HG03045 (cell line): Measurements from ENCODE around the gene NINJ1.

Source experiments
- ATAC-seq: cut with Tn5 transposase; IDR thresholded peaks from one replicate; pipeline ENCODE4 v1.9.1; 2021; ENCODE audit warnings: mild to moderate bottlenecking, moderate library complexity; ENCODE audit not compliant: unreplicated experiment

NINJ1 gene

GRCh38 chr9:93134015-93134739 is at the start of gene NINJ1:
NINJ1 (minus strand) TSS chr9:93134251; CDS start chr9:93134217, 34 bp downstream.
- ATAC-seq: peak; percentile 84

GRCh38 chr9:93183131-93183662 is 49.1 kb upstream of the NINJ1 start:
- no peak for ATAC-seq

- ATAC-seq: no peak
Measured at GRCh38 chr9:93182572-93182971, 48.5 kb upstream of the NINJ1 start.

- ATAC-seq: no peak
Measured at GRCh38 chr9:93181672-93182435, 47.8 kb upstream of the NINJ1 start.

- no peak for ATAC-seq
Measured at GRCh38 chr9:93180938-93181337, 46.9 kb upstream of the NINJ1 start.

- no peak for ATAC-seq
Measured at GRCh38 chr9:93178851-93179786, 45.1 kb upstream of the NINJ1 start.

- no peak for ATAC-seq
Measured at GRCh38 chr9:93177676-93178075, 43.6 kb upstream of the NINJ1 start.

- no peak for ATAC-seq
Measured at GRCh38 chr9:93174976-93175375, 40.9 kb upstream of the NINJ1 start.

GRCh38 chr9:93173365-93174051 is 39.5 kb upstream of the NINJ1 start:
- ATAC-seq: no peak

GRCh38 chr9:93172666-93173364 is 38.8 kb upstream of the NINJ1 start:
- ATAC-seq: no peak

GRCh38 chr9:93171261-93171990 is 37.4 kb upstream of the NINJ1 start:
- no peak for ATAC-seq

- no peak for ATAC-seq
Measured at GRCh38 chr9:93170571-93170970, 36.5 kb upstream of the NINJ1 start.

- no peak for ATAC-seq
Measured at GRCh38 chr9:93169444-93169843, 35.4 kb upstream of the NINJ1 start.

- ATAC-seq: no peak
Measured at GRCh38 chr9:93168581-93168980, 34.5 kb upstream of the NINJ1 start.

GRCh38 chr9:93167838-93168237 is 33.8 kb upstream of the NINJ1 start:
- ATAC-seq: no peak

- no peak for ATAC-seq
Measured at GRCh38 chr9:93167185-93167584, 33.1 kb upstream of the NINJ1 start.

GRCh38 chr9:93166699-93167098 is 32.6 kb upstream of the NINJ1 start:
- no peak for ATAC-seq

GRCh38 chr9:93164085-93164484 is 30.0 kb upstream of the NINJ1 start:
- ATAC-seq: no peak
